Measurements from ENCODE around the gene ESPN. TPM values are rescaled to one million over a fixed set of nuclear protein-coding genes. Genes with fewer than 3 reads are reported as not detected.
"Not testable (repeated sequence)": the region's sequence is repeated elsewhere in the genome, so short reads cannot be mapped to it uniquely, and the experiment has no call there.

The ESPN gene
- polyA plus RNA-seq, 4 donors, result 83.5 to 356 (median 285) TPM

DNA sequence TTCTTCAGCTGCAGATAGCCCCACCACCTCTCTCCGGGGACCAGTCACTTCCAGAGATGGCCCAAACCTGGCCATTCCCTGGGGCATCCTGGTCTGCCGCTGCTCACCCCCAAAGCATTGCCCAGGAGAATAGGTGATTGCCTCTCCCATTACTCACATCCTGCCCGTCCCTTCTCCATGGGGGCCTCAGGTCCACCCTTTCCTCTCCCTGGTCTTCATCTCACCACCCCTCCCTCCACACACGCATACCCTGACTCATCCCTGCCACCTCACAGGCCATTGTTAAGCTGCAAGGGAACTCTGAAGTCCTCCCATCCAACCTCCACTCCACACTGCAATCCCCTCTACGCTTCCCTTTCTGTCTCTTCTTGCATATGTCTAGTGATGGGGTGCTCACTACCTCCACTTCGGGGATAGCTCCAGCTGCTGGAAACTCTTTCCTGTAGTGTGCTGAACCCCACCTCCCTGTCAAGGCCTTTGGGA lies 66.9 kb downstream of the ESPN start, which contains the start of gene PLEKHG5:
Gene PLEKHG5, minus strand, starts transcription at position 188 of the 483 bp plus-strand sequence. CDS start 14,096 bp downstream, outside the sequence.
- FAIRE-seq (no peak), DNase-seq (peak in 1 of 2 donors; percentile 27)
- no peaks in the 10 kb centered on the region for H3K27me3 ChIP-seq (ENCODE audit: control insufficient read depth in 3 of 3, insufficient read depth in 3 of 3, low read length in 3 of 3)
- H3K36me3 ChIP-seq (ENCODE audit: control insufficient read depth in 3 of 3, insufficient read depth in 2 of 3, low read depth in 1 of 3, low read length in 3 of 3), result no peaks in the 10 kb centered on the region
- H3K4me3 ChIP-seq (ENCODE audit: low read depth in 1 of 3, low read length in 3 of 3), result peak within 1 kb of the TSS; percentile 51 to 81 (median 66)
- H3K9me3 ChIP-seq (ENCODE audit: control insufficient read depth in 2 of 2, insufficient read depth in 1 of 2, low read depth in 1 of 2, low read length in 1 of 2), result no peaks in the 10 kb centered on the region
- H3K4me1 ChIP-seq (ENCODE audit: control insufficient read depth in 3 of 3, insufficient read depth in 2 of 3, low read depth in 1 of 3, low read length in 2 of 3), result peaks cover 0 to 21% (median 1%) of the 10 kb centered on the region in 3 donors
- WGBS, 3 donors, result 48 to 63% (median 56%) methylated on average over 6 of the region's 6 CpGs
- H3K27ac ChIP-seq (ENCODE audit: low read depth in 1 of 3, low read length in 2 of 3), result peak within 1 kb of the TSS; percentile 18 to 84 (median 26)

DNA sequence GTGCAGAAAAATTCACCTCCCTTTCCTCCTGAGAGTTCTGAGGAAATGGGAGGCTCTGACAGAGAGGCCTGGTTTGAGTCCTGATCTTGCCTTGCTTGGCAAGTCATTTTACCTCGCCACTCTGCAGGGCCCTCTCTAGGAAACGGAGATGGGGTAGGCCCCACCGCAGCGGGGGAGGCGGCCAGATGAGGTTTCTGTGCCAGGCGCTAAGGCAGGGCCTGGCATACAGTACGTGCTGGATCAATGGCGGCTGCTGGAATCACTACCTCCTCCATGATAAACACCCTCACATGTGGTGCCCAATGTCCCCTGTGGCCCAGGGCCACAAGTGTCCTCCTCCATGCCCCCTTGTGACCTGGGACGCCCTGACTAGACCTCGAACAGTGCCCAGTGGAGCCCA lies 67.4 kb downstream of the ESPN start:
- Histone ChIP-seq H3K27me3 (ENCODE audit: control insufficient read depth in 3 of 3, insufficient read depth in 3 of 3, low read length in 3 of 3) (peaks cover 0 to 4% (median 0%) of the 10 kb centered on the region in 3 donors), H3K36me3 (ENCODE audit: control insufficient read depth in 3 of 3, insufficient read depth in 2 of 3, low read depth in 1 of 3, low read length in 3 of 3) (no peaks in the 10 kb centered on the region), H3K27ac (ENCODE audit: low read depth in 1 of 3, low read length in 2 of 3) (no peak overlapping the region), H3K4me1 (ENCODE audit: control insufficient read depth in 3 of 3, insufficient read depth in 2 of 3, low read depth in 1 of 3, low read length in 2 of 3) (peaks cover 0 to 25% (median 2%) of the 10 kb centered on the region in 3 donors), H3K4me3 (ENCODE audit: low read depth in 1 of 3, low read length in 3 of 3) (no peak overlapping the region), H3K9me3 (ENCODE audit: control insufficient read depth in 2 of 2, insufficient read depth in 1 of 2, low read depth in 1 of 2, low read length in 1 of 2) (no peaks in the 10 kb centered on the region)
- DNase-seq, result no peak
- 69 to 77% (median 76%) methylated on average over 10 of the region's 10 CpGs for WGBS, 3 donors
- FAIRE-seq, result no peak

DNA sequence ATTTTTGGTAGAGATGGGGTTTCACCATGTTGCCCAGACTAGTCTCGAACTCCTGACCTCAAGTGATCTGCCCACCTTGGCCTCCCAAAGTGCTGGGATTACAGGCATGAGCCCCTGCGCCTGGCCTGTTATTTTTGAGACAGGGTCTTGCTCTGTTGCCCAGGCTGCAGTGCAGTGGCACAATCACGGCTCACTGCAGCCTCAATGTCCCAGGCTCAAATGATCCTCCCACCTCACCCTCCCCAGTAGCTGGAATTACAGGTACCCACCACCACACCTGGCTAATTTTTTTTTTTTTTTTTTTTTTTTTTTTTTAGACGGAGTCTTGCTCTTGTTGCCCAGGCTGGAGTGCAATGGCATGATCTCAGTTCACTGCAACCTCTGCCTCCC lies 69.3 kb downstream of the ESPN start:
- not testable (repeated sequence) for H3K9me3 ChIP-seq (ENCODE audit: control insufficient read depth in 2 of 2, insufficient read depth in 1 of 2, low read depth in 1 of 2, low read length in 1 of 2); H3K27me3 ChIP-seq (ENCODE audit: control insufficient read depth in 3 of 3, insufficient read depth in 3 of 3, low read length in 3 of 3); DNase-seq; H3K27ac ChIP-seq (ENCODE audit: low read depth in 1 of 3, low read length in 2 of 3); H3K4me3 ChIP-seq (ENCODE audit: low read depth in 1 of 3, low read length in 3 of 3); H3K36me3 ChIP-seq (ENCODE audit: control insufficient read depth in 3 of 3, insufficient read depth in 2 of 3, low read depth in 1 of 3, low read length in 3 of 3); FAIRE-seq
- peaks cover 0 to 25% (median 2%) of the 10 kb centered on the region in 3 donors for H3K4me1 ChIP-seq (ENCODE audit: control insufficient read depth in 3 of 3, insufficient read depth in 2 of 3, low read depth in 1 of 3, low read length in 2 of 3)
- WGBS, 3 donors, result 79 to 87% (median 86%) methylated on average over 4 of the region's 4 CpGs

DNA sequence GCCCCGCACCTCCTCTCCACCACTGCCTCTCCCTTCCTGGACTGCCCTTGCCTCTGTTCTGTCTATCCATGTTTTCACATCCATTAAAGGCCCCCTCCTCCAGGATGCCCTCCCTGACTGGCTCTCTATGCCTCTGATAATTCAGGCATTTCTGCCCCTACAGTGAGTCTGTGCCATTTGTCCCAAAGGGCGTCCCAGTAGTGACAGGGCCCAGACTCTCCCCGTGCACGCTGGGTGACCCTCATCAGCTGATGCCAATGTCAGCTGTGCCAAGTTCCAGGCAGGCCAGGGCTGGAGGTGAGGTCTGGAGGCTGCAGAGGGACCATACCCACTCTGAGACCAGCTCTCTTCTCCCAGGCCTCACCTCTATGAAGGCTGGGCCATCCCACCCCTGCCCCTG lies 70.1 kb downstream of the ESPN start:
- peaks cover 0 to 5% (median 0%) of the 10 kb centered on the region in 3 donors for H3K27me3 ChIP-seq (ENCODE audit: control insufficient read depth in 3 of 3, insufficient read depth in 3 of 3, low read length in 3 of 3)
- 67 to 84% (median 76%) methylated on average over 4 of the region's 4 CpGs for WGBS, 3 donors
- H3K27ac ChIP-seq (ENCODE audit: low read depth in 1 of 3, low read length in 2 of 3), result no peak overlapping the region
- H3K4me1 ChIP-seq (ENCODE audit: control insufficient read depth in 3 of 3, insufficient read depth in 2 of 3, low read depth in 1 of 3, low read length in 2 of 3), result peaks cover 0 to 20% (median 2%) of the 10 kb centered on the region in 3 donors
- FAIRE-seq, result no peak
- no peak overlapping the region for H3K4me3 ChIP-seq (ENCODE audit: low read depth in 1 of 3, low read length in 3 of 3)
- no peaks in the 10 kb centered on the region for H3K36me3 ChIP-seq (ENCODE audit: control insufficient read depth in 3 of 3, insufficient read depth in 2 of 3, low read depth in 1 of 3, low read length in 3 of 3)
- DNase-seq, result no peak
- no peaks in the 10 kb centered on the region for H3K9me3 ChIP-seq (ENCODE audit: control insufficient read depth in 2 of 2, insufficient read depth in 1 of 2, low read depth in 1 of 2, low read length in 1 of 2)

DNA sequence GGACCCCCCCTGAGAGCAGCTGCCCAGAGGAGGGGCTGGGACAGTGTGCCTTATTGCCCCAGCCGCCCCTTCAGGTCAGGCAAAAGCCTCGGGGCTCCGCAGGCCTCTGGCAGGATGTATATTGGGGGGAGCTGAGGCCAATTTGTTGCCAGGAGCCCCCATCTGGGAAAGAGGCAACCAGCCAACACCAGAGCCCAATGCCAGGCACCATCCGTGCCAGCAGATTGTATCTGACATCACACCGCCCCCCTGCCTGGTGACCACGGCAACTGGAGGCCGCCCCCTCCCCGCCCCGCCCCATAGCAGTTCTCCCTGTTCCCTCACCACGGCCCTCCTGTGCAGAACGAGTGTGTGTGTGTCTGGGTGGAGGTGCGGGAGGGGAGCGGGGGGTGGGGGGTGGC lies 70.5 kb downstream of the ESPN start:
- FAIRE-seq, result no peak
- 32 to 41% (median 34%) methylated on average over 12 to 13 of the region's 13 CpGs for WGBS, 3 donors

DNA sequence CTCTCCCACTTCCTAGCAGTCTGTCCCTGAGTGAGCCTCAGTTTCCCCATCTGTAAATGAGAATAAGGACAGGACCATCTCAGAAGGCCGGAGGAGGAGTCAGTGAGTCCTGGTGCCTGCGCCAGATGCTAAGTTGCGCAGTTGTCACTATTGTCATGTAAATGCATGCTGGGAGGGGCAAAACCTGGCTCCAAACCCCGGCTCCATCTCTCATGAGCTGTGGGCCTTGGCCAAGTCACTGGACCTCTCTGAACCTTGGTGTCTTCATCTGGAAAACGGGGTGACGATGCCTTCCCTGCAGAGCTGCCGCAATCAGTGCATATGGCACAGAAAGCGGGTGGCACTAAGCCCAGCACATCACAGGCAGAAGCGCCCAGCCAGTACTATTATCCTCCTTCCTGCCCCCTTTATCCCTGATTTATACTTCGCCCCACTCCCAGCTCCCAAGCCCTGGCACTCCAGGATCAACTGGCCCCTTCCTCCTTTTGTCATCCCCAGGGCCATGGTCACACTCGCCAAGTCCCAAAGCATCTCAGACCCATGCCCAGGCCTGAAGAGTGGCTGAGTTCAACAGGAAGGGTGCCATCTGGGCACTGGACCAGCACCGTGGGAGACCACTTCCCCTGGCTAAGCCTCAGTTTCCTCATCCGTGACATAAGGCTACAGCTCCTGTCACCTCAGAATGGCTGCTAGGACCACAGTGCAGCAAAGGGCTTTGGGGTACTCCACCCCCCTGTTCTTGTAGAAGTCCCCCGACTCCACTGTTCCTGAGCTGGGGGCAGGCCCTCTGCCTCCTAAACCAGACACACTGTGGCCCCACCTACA lies 71.2 kb downstream of the ESPN start:
- peaks cover 0 to 7% (median 0%) of the 10 kb centered on the region in 3 donors for H3K27me3 ChIP-seq (ENCODE audit: control insufficient read depth in 3 of 3, insufficient read depth in 3 of 3, low read length in 3 of 3)
- no peak overlapping the region for H3K4me3 ChIP-seq (ENCODE audit: low read depth in 1 of 3, low read length in 3 of 3)
- no peaks in the 10 kb centered on the region for H3K36me3 ChIP-seq (ENCODE audit: control insufficient read depth in 3 of 3, insufficient read depth in 2 of 3, low read depth in 1 of 3, low read length in 3 of 3)
- H3K27ac ChIP-seq (ENCODE audit: low read depth in 1 of 3, low read length in 2 of 3), result no peak overlapping the region
- H3K9me3 ChIP-seq (ENCODE audit: control insufficient read depth in 2 of 2, insufficient read depth in 1 of 2, low read depth in 1 of 2, low read length in 1 of 2), result no peaks in the 10 kb centered on the region
- DNase-seq (no peak), FAIRE-seq (no peak)
- peaks cover 0 to 14% (median 2%) of the 10 kb centered on the region in 3 donors for H3K4me1 ChIP-seq (ENCODE audit: control insufficient read depth in 3 of 3, insufficient read depth in 2 of 3, low read depth in 1 of 3, low read length in 2 of 3)
- WGBS, 3 donors, result 72 to 76% (median 73%) methylated on average over 14 of the region's 14 CpGs

More for the DNA sequence above, 70.5 kb downstream of the ESPN start:
- no peaks in the 10 kb centered on the region for H3K9me3 ChIP-seq (ENCODE audit: control insufficient read depth in 2 of 2, insufficient read depth in 1 of 2, low read depth in 1 of 2, low read length in 1 of 2)
- peaks cover 0 to 5% (median 0%) of the 10 kb centered on the region in 3 donors for H3K27me3 ChIP-seq (ENCODE audit: control insufficient read depth in 3 of 3, insufficient read depth in 3 of 3, low read length in 3 of 3)
- no peak overlapping the region for H3K4me3 ChIP-seq (ENCODE audit: low read depth in 1 of 3, low read length in 3 of 3)
- no peak overlapping the region for H3K27ac ChIP-seq (ENCODE audit: low read depth in 1 of 3, low read length in 2 of 3)
- no peak for DNase-seq
- peaks cover 0 to 16% (median 2%) of the 10 kb centered on the region in 3 donors for H3K4me1 ChIP-seq (ENCODE audit: control insufficient read depth in 3 of 3, insufficient read depth in 2 of 3, low read depth in 1 of 3, low read length in 2 of 3)
- H3K36me3 ChIP-seq (ENCODE audit: control insufficient read depth in 3 of 3, insufficient read depth in 2 of 3, low read depth in 1 of 3, low read length in 3 of 3), result no peaks in the 10 kb centered on the region

DNA sequence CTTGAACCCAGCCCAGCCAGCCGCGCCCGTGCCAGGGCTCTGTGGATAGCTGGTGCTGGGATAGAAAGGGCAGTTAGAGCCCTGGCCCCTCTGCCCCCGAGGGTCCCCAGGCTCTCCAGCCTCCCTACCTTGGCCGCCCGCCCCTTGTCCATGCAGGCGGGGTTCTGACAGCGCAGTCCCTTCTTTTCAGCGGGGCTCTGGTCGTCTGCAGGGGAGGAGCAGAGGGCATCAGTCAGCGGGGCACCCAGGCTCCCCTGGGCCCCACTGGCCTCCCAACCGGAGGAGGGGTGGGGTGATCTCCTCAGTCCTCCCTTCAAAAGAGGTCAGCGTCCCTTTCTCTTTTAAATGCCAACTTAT lies 71.8 kb downstream of the ESPN start:
- 18 to 37% (median 30%) methylated on average over 13 of the region's 13 CpGs for WGBS, 3 donors
- H3K4me3 ChIP-seq (ENCODE audit: low read depth in 1 of 3, low read length in 3 of 3), result no peak overlapping the region
- peaks cover 0 to 12% (median 2%) of the 10 kb centered on the region in 3 donors for H3K4me1 ChIP-seq (ENCODE audit: control insufficient read depth in 3 of 3, insufficient read depth in 2 of 3, low read depth in 1 of 3, low read length in 2 of 3)
- H3K27me3 ChIP-seq (ENCODE audit: control insufficient read depth in 3 of 3, insufficient read depth in 3 of 3, low read length in 3 of 3), result peaks cover 0 to 8% (median 0%) of the 10 kb centered on the region in 3 donors
- no peak for FAIRE-seq
- DNase-seq, result peak in 1 of 2 donors; percentile 16
- no peaks in the 10 kb centered on the region for H3K36me3 ChIP-seq (ENCODE audit: control insufficient read depth in 3 of 3, insufficient read depth in 2 of 3, low read depth in 1 of 3, low read length in 3 of 3)
- H3K27ac ChIP-seq (ENCODE audit: low read depth in 1 of 3, low read length in 2 of 3), result no peak overlapping the region
- H3K9me3 ChIP-seq (ENCODE audit: control insufficient read depth in 2 of 2, insufficient read depth in 1 of 2, low read depth in 1 of 2, low read length in 1 of 2), result no peaks in the 10 kb centered on the region

DNA sequence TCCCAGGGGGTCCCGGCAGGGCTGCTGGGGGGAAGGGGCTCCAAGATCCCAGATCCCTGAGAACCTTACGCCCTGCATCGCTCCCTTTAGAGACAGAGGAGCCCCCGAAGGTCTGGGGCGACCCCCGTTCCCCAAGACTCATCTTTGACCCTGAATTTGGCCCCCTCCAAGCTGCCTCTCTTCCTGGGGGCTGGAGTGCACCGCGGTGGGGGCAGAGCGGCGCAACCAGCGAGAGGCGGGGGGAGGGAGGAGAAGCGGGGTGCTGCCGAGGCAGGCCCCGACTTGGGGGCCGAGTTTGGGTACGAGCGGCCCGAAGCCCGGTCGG lies 72.3 kb downstream of the ESPN start:
- Histone ChIP-seq H3K9me3 (ENCODE audit: control insufficient read depth in 2 of 2, insufficient read depth in 1 of 2, low read depth in 1 of 2, low read length in 1 of 2) (no peaks in the 10 kb centered on the region), H3K27me3 (ENCODE audit: control insufficient read depth in 3 of 3, insufficient read depth in 3 of 3, low read length in 3 of 3) (peaks cover 0 to 8% (median 0%) of the 10 kb centered on the region in 3 donors), H3K27ac (ENCODE audit: low read depth in 1 of 3, low read length in 2 of 3) (no peak overlapping the region), H3K4me1 (ENCODE audit: control insufficient read depth in 3 of 3, insufficient read depth in 2 of 3, low read depth in 1 of 3, low read length in 2 of 3) (peaks cover 0 to 8% (median 2%) of the 10 kb centered on the region in 3 donors), H3K4me3 (ENCODE audit: low read depth in 1 of 3, low read length in 3 of 3) (peak overlapping the region in 2 of 3 donors; percentile 41 to 46), H3K36me3 (ENCODE audit: control insufficient read depth in 3 of 3, insufficient read depth in 2 of 3, low read depth in 1 of 3, low read length in 3 of 3) (no peaks in the 10 kb centered on the region)
- FAIRE-seq (no peak), DNase-seq (no peak)
- WGBS, 3 donors, result 3 to 6% (median 6%) methylated on average over 13 to 21 of the region's 21 CpGs
